Liver (tissue), 9 donors: Measurements from ENCODE around the gene SH3PXD2B. TPM values are rescaled to one million over a fixed set of nuclear protein-coding genes. Genes with fewer than 3 reads are reported as not detected.

ENCODE experiments used
- DNase-seq: peaks from one replicate; pipeline ENCODE4 v3.0.0-alpha.2; 2017; ENCODE audit warnings: low spot score
- H3K27ac ChIP-seq, 2 donors: one replicate each; pipeline ENCODE4 v1.7.0; 2013; ENCODE audit warnings: inconsistent platforms in 2 of 2, low read length in 2 of 2, control low read depth in 1 of 2, low read depth in 1 of 2, mild to moderate bottlenecking in 1 of 2
- H3K27me3 ChIP-seq, 4 donors: one replicate each; pipeline versions ENCODE4 v1.6.1 to v1.7.0; 2013; ENCODE audit warnings: low read length in 3 of 4, inconsistent platforms in 1 of 4, mild to moderate bottlenecking in 1 of 4, moderate library complexity in 1 of 4; ENCODE audit not compliant: control insufficient read depth in 4 of 4, insufficient read depth in 4 of 4
- H3K36me3 ChIP-seq, 4 donors: one replicate each; pipeline versions ENCODE4 v1.6.1 to v1.7.0; 2013; ENCODE audit warnings: low read length in 3 of 4, mild to moderate bottlenecking in 3 of 4, low read depth in 1 of 4, moderate library complexity in 1 of 4; ENCODE audit not compliant: control insufficient read depth in 4 of 4, insufficient read depth in 3 of 4
- H3K4me1 ChIP-seq, 4 donors: one replicate each; pipeline versions ENCODE4 v1.6.1 to v1.7.0; 2013; ENCODE audit warnings: low read length in 3 of 4, mild to moderate bottlenecking in 3 of 4, moderate library complexity in 1 of 4; ENCODE audit not compliant: control insufficient read depth in 4 of 4, insufficient read depth in 4 of 4
- H3K4me3 ChIP-seq, 3 donors: one replicate each; pipeline versions ENCODE4 v1.6.1 to v1.7.0; 2013; ENCODE audit warnings: low read length in 3 of 3, control low read depth in 1 of 3, low read depth in 1 of 3, mild to moderate bottlenecking in 1 of 3
- H3K9ac ChIP-seq, 2 donors: one replicate each; pipeline ENCODE4 v1.7.0; 2013; ENCODE audit warnings: low read length in 2 of 2, mild to moderate bottlenecking in 2 of 2, moderate library complexity in 2 of 2, control low read depth in 1 of 2, low read depth in 1 of 2
- H3K9me3 ChIP-seq, 4 donors: one replicate each; pipeline versions ENCODE4 v1.6.1 to v1.7.0; 2013; ENCODE audit warnings: low read length in 3 of 4; ENCODE audit not compliant: control insufficient read depth in 4 of 4
- ATF3 ChIP-seq: IDR thresholded peaks from 2 replicates; pipeline ENCODE4 v1.6.1; 2016; ENCODE audit warnings: antibody characterized with exemption
- CTCF ChIP-seq: fragments of 150-350 bp; IDR thresholded peaks from 2 replicates; pipeline ENCODE4 v1.5.1; 2017; ENCODE audit warnings: improper control_type of control experiment, low read depth, low read length; ENCODE audit not compliant: missing input control
- EGR1 ChIP-seq, 2 donors: IDR thresholded peaks; 2 replicates each; pipeline ENCODE4 v1.6.1; 2016 to 2018; ENCODE audit warnings: antibody characterized with exemption in 2 of 2, low read depth in 2 of 2
- FOXA1 ChIP-seq: IDR thresholded peaks from 2 replicates; pipeline ENCODE4 v1.6.1; 2016; ENCODE audit warnings: antibody characterized with exemption
- HNF4A ChIP-seq, 2 donors: conservative IDR thresholded peaks; 2 replicates each; pipeline ENCODE4 v1.6.1; 2016; ENCODE audit warnings: antibody characterized with exemption in 2 of 2, mild to moderate bottlenecking in 2 of 2
- JUND ChIP-seq, 2 donors: IDR thresholded peaks; 2 replicates each; pipeline ENCODE4 v1.6.1; 2016; ENCODE audit warnings: antibody characterized with exemption in 2 of 2
- MAX ChIP-seq: IDR thresholded peaks from 2 replicates; pipeline ENCODE4 v1.6.1; 2016; ENCODE audit warnings: antibody characterized with exemption
- RAD21 ChIP-seq, 2 donors: IDR thresholded peaks; 2 replicates each; pipeline ENCODE4 v1.6.1; 2016; ENCODE audit warnings: antibody characterized with exemption in 2 of 2, mild to moderate bottlenecking in 2 of 2
- REST ChIP-seq: IDR thresholded peaks from 2 replicates; pipeline ENCODE4 v1.6.1; 2016; ENCODE audit warnings: antibody characterized with exemption, mild to moderate bottlenecking
- RXRA ChIP-seq, 2 donors: IDR thresholded peaks; 2 replicates each; pipeline ENCODE4 v1.6.1; 2017 to 2018; ENCODE audit warnings: antibody characterized with exemption in 2 of 2, mild to moderate bottlenecking in 1 of 2
- SP1 ChIP-seq: IDR thresholded peaks from 2 replicates; pipeline ENCODE4 v1.6.1; 2018; ENCODE audit warnings: antibody characterized with exemption, mild to moderate bottlenecking
- ZBTB33 ChIP-seq: IDR thresholded peaks from 2 replicates; pipeline ENCODE4 v1.6.1; 2016; ENCODE audit warnings: antibody characterized with exemption
- WGBS: extraction: QIAGEN DNeasy Blood & Tissue Kit; methylation state at CpG from one replicate; pipeline ENCODE4 v1.1.7; 2013; 5-methylcytosine and 5-hydroxymethylcytosine counted together
- polyA plus RNA-seq, 2 donors: library from polyadenylated mRNA; stranded (reverse) in 1 of 2; unstranded in 1 of 2; fragments of 200-250 nt in 1 of 2; fragments of >200 nt in 1 of 2; fragmentation: Nextera tagmentation in 1 of 2; extraction: Ambion mirVana in 1 of 2; gene quantifications; one replicate each; pipeline versions ENCODE4 v1.2.1 to v1.2.3, GENCODE V29; 2013 to 2015
- total RNA-seq, 2 donors: library from RNA; depleted of rRNA; stranded (reverse); fragments of >200 nt; gene quantifications; one replicate each; pipeline ENCODE4 v1.2.3, GENCODE V29; 2014
- donor health status: healthy.
- donor health status: healthy.
- donor health status: healthy.
- donor health status: healthy.
- donor health status: healthy.

Gene SH3PXD2B
- total and polyA plus RNA-seq, 4 donors: 1.1 to 3.3 (median 2.2) TPM

- H3K9ac ChIP-seq: no peak overlapping the region
- no peak for DNase-seq
- WGBS: 90% methylated on average over 7 of the region's 7 CpGs
- no peak overlapping the region for H3K27ac ChIP-seq
- H3K36me3 ChIP-seq: no peaks in the 10 kb centered on the region
- H3K9me3 ChIP-seq: no peaks in the 10 kb centered on the region
- peaks cover 2 to 7% (median 5%) of the 10 kb centered on the region in 4 donors for H3K4me1 ChIP-seq
- TF ChIP-seq RAD21 (IDR thresholded peaks at IDR 0.05): no peak
- no peak for TF ChIP-seq REST
- TF ChIP-seq JUND (IDR thresholded peaks at IDR 0.05): no peak
- TF ChIP-seq RXRA (IDR thresholded peaks at IDR 0.05): no peak
- no peak for TF ChIP-seq CTCF
- TF ChIP-seq SP1: no peak
- no peak for TF ChIP-seq ATF3
- no peak for TF ChIP-seq MAX
- TF ChIP-seq HNF4A (conservative IDR thresholded peaks at IDR 0.05): no peak
- no peak for TF ChIP-seq FOXA1
- H3K4me3 ChIP-seq: no peak overlapping the region
- H3K27me3 ChIP-seq: no peaks in the 10 kb centered on the region
Observed at GRCh38 chr5:172426086-172426485, 28.2 kb downstream of the SH3PXD2B start.

GRCh38 chr5:172425402-172425801, 28.9 kb downstream of the SH3PXD2B start:
- Histone ChIP-seq H3K4me1 (peaks cover 5 to 13% (median 10%) of the 10 kb centered on the region in 4 donors), H3K9ac (no peak overlapping the region), H3K36me3 (no peaks in the 10 kb centered on the region), H3K9me3 (no peaks in the 10 kb centered on the region), H3K27me3 (no peaks in the 10 kb centered on the region), H3K4me3 (no peak overlapping the region), H3K27ac (no peak overlapping the region)
- DNase-seq: no peak
- TF ChIP-seq EGR1 (IDR thresholded peaks at IDR 0.05; ENCODE audit: low read depth in 2 of 2): no peak
- WGBS: 87% methylated on average over 12 of the region's 12 CpGs

- no peaks in the 10 kb centered on the region for H3K27me3 ChIP-seq
- H3K4me1 ChIP-seq: peaks cover 7 to 19% (median 15%) of the 10 kb centered on the region in 4 donors
- WGBS: 95% methylated on average over 6 of the region's 6 CpGs
Observed at GRCh38 chr5:172424808-172425207, 29.5 kb downstream of the SH3PXD2B start.

More at GRCh38 chr5:172424808-172425207, 29.5 kb downstream of the SH3PXD2B start:
- DNase-seq: no peak
- TF ChIP-seq CTCF (no peak), HNF4A (conservative IDR thresholded peaks at IDR 0.05) (no peak), ZBTB33 (no peak)
- no peaks in the 10 kb centered on the region for H3K9me3 ChIP-seq
- H3K9ac ChIP-seq: no peak overlapping the region
- H3K27ac ChIP-seq: no peak overlapping the region
- no peak overlapping the region for H3K4me3 ChIP-seq
- no peaks in the 10 kb centered on the region for H3K36me3 ChIP-seq
